Ovary (tissue), 3 donors: ENCODE data around the gene SERTM1.

ENCODE experiments used
- CTCF ChIP-seq, 3 donors: fragments of 450-650 bp in 2 of 3; fragments of 200-600 bp in 1 of 3; IDR thresholded peaks; one replicate each; pipeline versions ENCODE4 v1.5.1 to v1.8.0; 2016 to 2022; ENCODE audit warnings: antibody characterized with exemption in 3 of 3, mild to moderate bottlenecking in 1 of 3
- POLR2A ChIP-seq: fragments of 450-650 bp; IDR thresholded peaks from one replicate; pipeline ENCODE4 v1.6.1; 2017; ENCODE audit warnings: antibody characterized with exemption, mild to moderate bottlenecking, moderate library complexity
- donor health status: DM: no; HTN: no; CAD: no.

- TF ChIP-seq CTCF (IDR thresholded peaks at IDR 0.05), result no peak
- no peak for TF ChIP-seq POLR2A
Measured at GRCh38 chr13:36709136-36709890, 35.5 kb downstream of the SERTM1 start.
